DOHH2 (cell line): ENCODE measurements around the gene NOCT.
"Not testable (repeated sequence)": the region's sequence is repeated elsewhere in the genome, so short reads cannot be mapped to it uniquely, and the experiment has no call there.

ENCODE experiments used
- H3F3A ChIP-seq: fragments of 200-600 bp; sonication (generic), shearing (Covaris generic); 2 replicates; pipeline ENCODE4 v1.6.0; 2016; ENCODE audit warnings: antibody characterized with exemption, mild to moderate bottlenecking; ENCODE audit not compliant: control insufficient read depth, insufficient read depth
- H3K27ac ChIP-seq: fragments of 200-600 bp; sonication (generic); 2 replicates; pipeline ENCODE4 v1.5.1; 2014; ENCODE audit warnings: low read depth, mild to moderate bottlenecking, low read length, moderate library complexity
- H3K27me3 ChIP-seq: fragments of 200-600 bp; sonication (generic); 2 replicates; pipeline ENCODE4 v1.6.1; 2014; ENCODE audit warnings: mild to moderate bottlenecking, low read length, mixed read lengths; ENCODE audit not compliant: control insufficient read depth
- H3K36me3 ChIP-seq: fragments of 200-600 bp; sonication (generic); 2 replicates; pipeline ENCODE4 v1.6.1; 2014; ENCODE audit warnings: mild to moderate bottlenecking, low read length, moderate library complexity, mixed read lengths; ENCODE audit not compliant: control insufficient read depth
- H3K4me1 ChIP-seq: fragments of 200-600 bp; sonication (generic); 2 replicates; pipeline ENCODE4 v1.6.1; 2014; ENCODE audit warnings: mild to moderate bottlenecking, low read length, mixed read lengths; ENCODE audit not compliant: control insufficient read depth
- H3K4me2 ChIP-seq: fragments of 200-600 bp; sonication (generic); 2 replicates; pipeline ENCODE4 v1.6.0; 2014; ENCODE audit warnings: mild to moderate bottlenecking, low read length, moderate library complexity
- H3K4me3 ChIP-seq: fragments of 200-600 bp; sonication (generic); 2 replicates; pipeline ENCODE4 v1.5.1; 2014; ENCODE audit warnings: mild to moderate bottlenecking, low read length, mixed read lengths
- H3K79me2 ChIP-seq: fragments of 200-600 bp; sonication (generic); 2 replicates; pipeline ENCODE4 v1.6.1; 2014; ENCODE audit warnings: mild to moderate bottlenecking, low read length, mixed read lengths; ENCODE audit not compliant: control insufficient read depth
- H3K9me2 ChIP-seq: fragments of 200-600 bp; sonication (generic); replicated peaks from 2 replicates; pipeline ENCODE4 v1.6.1; 2014; ENCODE audit warnings: mild to moderate bottlenecking, low read length, mixed read lengths; ENCODE audit not compliant: control insufficient read depth
- H3K9me3 ChIP-seq: fragments of 200-600 bp; sonication (generic); 2 replicates; pipeline ENCODE4 v1.6.1; 2014; ENCODE audit warnings: antibody characterized with exemption, low read length, mixed read lengths; ENCODE audit not compliant: control insufficient read depth, insufficient read depth
- H4K20me1 ChIP-seq: fragments of 200-600 bp; sonication (generic); 2 replicates; pipeline ENCODE4 v1.6.0; 2014; ENCODE audit warnings: low read depth, mild to moderate bottlenecking, antibody characterized with exemption, low read length, moderate library complexity; ENCODE audit not compliant: control insufficient read depth, insufficient read depth
- EZH2phosphoT487 ChIP-seq: fragments of 200-600 bp; sonication (generic); IDR thresholded peaks from 2 replicates; pipeline ENCODE4 v1.6.1; 2017; ENCODE audit warnings: borderline replicate concordance, mild to moderate bottlenecking, antibody characterized with exemption, low read length, moderate library complexity, mixed read lengths
- TF ChIP-seq, protein P1 (sequence below): fragments of 200-600 bp; sonication (generic); IDR thresholded peaks from one replicate; pipeline ENCODE4 v1.5.1; 2014; ENCODE audit warnings: antibody characterized with exemption, mild to moderate bottlenecking, low read depth, low read length; ENCODE audit not compliant: poor library complexity, severe bottlenecking

The NOCT gene

GRCh38 chr4:139005774-139006173 lies 9.8 kb upstream of the NOCT start:
- Histone ChIP-seq H3K27me3 (no peaks in the 10 kb centered on the region), H3K27ac (no peak overlapping the region), H3K9me2 (no peaks in the 10 kb centered on the region), H3K9me3 (peaks cover 11% of the 10 kb centered on the region; the same call in 1 of the 2 replicates), H3K36me3 (no peaks in the 10 kb centered on the region), H3K79me2 (no peaks in the 10 kb centered on the region), H3K4me2 (no peak overlapping the region), H4K20me1 (no peaks in the 10 kb centered on the region), H3F3A (no peaks in the 10 kb centered on the region), H3K4me3 (no peak overlapping the region), H3K4me1 (peaks cover 7% of the 10 kb centered on the region)
- TF ChIP-seq EZH2phosphoT487: no peak
- TF ChIP-seq, protein P1, sequence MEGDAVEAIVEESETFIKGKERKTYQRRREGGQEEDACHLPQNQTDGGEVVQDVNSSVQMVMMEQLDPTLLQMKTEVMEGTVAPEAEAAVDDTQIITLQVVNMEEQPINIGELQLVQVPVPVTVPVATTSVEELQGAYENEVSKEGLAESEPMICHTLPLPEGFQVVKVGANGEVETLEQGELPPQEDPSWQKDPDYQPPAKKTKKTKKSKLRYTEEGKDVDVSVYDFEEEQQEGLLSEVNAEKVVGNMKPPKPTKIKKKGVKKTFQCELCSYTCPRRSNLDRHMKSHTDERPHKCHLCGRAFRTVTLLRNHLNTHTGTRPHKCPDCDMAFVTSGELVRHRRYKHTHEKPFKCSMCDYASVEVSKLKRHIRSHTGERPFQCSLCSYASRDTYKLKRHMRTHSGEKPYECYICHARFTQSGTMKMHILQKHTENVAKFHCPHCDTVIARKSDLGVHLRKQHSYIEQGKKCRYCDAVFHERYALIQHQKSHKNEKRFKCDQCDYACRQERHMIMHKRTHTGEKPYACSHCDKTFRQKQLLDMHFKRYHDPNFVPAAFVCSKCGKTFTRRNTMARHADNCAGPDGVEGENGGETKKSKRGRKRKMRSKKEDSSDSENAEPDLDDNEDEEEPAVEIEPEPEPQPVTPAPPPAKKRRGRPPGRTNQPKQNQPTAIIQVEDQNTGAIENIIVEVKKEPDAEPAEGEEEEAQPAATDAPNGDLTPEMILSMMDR: no peak

DNA sequence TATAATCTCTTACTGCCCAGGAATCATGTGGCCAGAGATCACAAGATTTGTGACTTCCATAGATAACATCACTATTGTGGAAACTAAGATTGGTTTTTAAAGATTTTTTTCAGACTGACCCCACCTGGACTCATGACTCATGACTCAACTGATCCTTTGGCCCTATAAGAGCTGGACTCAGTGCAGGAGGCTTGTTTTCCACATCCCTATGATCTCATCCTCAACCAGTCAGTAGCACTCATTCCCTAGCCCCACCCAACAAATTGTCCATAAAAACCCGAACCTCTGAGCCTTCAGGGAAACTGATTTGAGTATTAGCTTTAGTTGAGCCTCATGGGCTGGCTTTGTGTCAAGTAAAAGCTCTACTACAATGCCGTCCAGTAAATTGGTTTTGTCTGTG lies 7.9 kb upstream of the NOCT start:
- Histone ChIP-seq H3K4me1 (peaks cover 4% of the 10 kb centered on the region), H3K9me2 (no peaks in the 10 kb centered on the region), H4K20me1 (no peaks in the 10 kb centered on the region), H3K4me3 (no peak overlapping the region), H3K36me3 (no peaks in the 10 kb centered on the region), H3K79me2 (no peaks in the 10 kb centered on the region), H3K9me3 (peaks cover 11% of the 10 kb centered on the region; the same call in 1 of the 2 replicates), H3K4me2 (no peak overlapping the region), H3K27me3 (no peaks in the 10 kb centered on the region), H3F3A (no peaks in the 10 kb centered on the region), H3K27ac (no peak overlapping the region)
- TF ChIP-seq, protein P1: no peak
- TF ChIP-seq EZH2phosphoT487: no peak

DNA sequence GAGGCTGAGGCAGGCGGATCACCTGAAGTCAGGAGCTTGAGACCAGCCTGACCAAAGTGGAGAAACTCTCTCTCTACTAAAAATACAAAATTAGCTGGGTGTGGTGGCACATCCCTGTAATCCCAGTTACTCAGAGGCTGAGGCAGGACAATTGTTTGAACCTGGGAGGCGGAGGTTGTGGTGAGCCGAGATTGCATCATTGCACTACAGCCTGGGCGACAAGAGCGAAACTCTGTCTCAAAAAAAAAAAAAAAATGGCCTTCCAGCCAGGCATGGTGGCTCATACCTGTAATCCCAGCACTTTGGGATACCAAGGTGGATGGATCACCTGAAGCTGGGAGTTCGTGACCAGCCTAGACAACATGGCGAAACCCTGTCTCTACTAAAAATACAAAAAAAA lies 7.3 kb upstream of the NOCT start:
- H3K36me3 ChIP-seq, H3F3A ChIP-seq, H3K27me3 ChIP-seq, H4K20me1 ChIP-seq, H3K4me1 ChIP-seq, H3K4me2 ChIP-seq, H3K79me2 ChIP-seq, H3K4me3 ChIP-seq, H3K9me2 ChIP-seq, H3K27ac ChIP-seq: not testable (repeated sequence)
- H3K9me3 ChIP-seq: peaks cover 11% of the 10 kb centered on the region; the same call in 1 of the 2 replicates

DNA sequence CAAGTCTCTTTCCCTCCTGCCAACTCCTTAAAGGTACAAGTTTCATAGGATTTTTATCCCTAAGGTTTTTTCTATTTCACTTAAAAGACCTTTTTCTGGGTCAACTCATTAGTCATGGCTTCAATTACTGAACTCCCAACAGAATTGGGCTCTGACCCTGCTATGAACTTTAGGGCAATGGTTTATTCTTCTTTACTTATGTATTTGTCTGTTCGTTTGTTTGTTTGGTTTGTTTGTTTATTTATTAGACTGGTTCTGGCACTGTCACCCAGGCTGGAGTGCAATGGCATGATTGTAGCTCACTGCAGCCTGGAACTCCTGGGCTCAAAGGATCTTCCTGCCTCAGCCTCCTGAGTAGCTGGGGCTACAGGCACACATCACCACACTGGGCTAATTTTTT lies 5.9 kb upstream of the NOCT start:
- no peaks in the 10 kb centered on the region for H3K9me2 ChIP-seq
- H3K36me3 ChIP-seq: no peaks in the 10 kb centered on the region
- H3F3A ChIP-seq: no peaks in the 10 kb centered on the region
- no peaks in the 10 kb centered on the region for H3K79me2 ChIP-seq
- peaks cover 6% of the 10 kb centered on the region for H3K4me1 ChIP-seq
- H4K20me1 ChIP-seq: no peaks in the 10 kb centered on the region
- H3K27ac ChIP-seq: no peak overlapping the region
- no peaks in the 10 kb centered on the region for H3K27me3 ChIP-seq
- no peak overlapping the region for H3K4me3 ChIP-seq
- peaks cover 11% of the 10 kb centered on the region; the same call in 1 of the 2 replicates for H3K9me3 ChIP-seq
- TF ChIP-seq, protein P1: no peak
- TF ChIP-seq EZH2phosphoT487: no peak
- H3K4me2 ChIP-seq: no peak overlapping the region
